ENCODE measurements around the gene SCG5. TPM values are rescaled to one million over a fixed set of nuclear protein-coding genes. Genes with fewer than 3 reads are reported as not detected.

Gene SCG5
- polyA plus RNA-seq, 4 donors, result 19.5 to 65.1 (median 24.2) TPM

Other genes starting within 250 kb of the SCG5 start
- gene GOLGA8K, start 238.4 kb upstream of the SCG5 start, polyA plus RNA-seq (ENCODE audit: insufficient read length in 4 of 4), result 1 to 10 TPM in 3 of 4 donors, under 1 TPM in 1; 0.56 to 4.5 (median 2.4) TPM
- 1 to 10 TPM in 1 of 4 donors, under 1 TPM in 2, not detected in 1; 0.19 to 1.0 (median 0.69) TPM for gene GOLGA8O, start 186.1 kb upstream of the SCG5 start, polyA plus RNA-seq (ENCODE audit: insufficient read length in 4 of 4)
- 10 to 100 TPM; 15.6 to 29.5 (median 21.2) TPM for gene GOLGA8N, start 48.3 kb upstream of the SCG5 start, polyA plus RNA-seq (ENCODE audit: insufficient read length in 4 of 4)
- gene ARHGAP11A, start 26.2 kb upstream of the SCG5 start, polyA plus RNA-seq (ENCODE audit: insufficient read length in 4 of 4), result 10 to 100 TPM; 30.9 to 35.6 (median 33.3) TPM
- under 1 TPM; 0.21 to 0.60 (median 0.41) TPM for gene GREM1, start 76.3 kb downstream of the SCG5 start, polyA plus RNA-seq (ENCODE audit: insufficient read length in 4 of 4)

All from left renal pelvis (tissue), 4 donors.